Liver (tissue), 9 donors: ENCODE results near the gene MDGA2. TPM values are rescaled to one million over a fixed set of nuclear protein-coding genes. Genes with fewer than 3 reads are reported as not detected.

Experiments used
- DNase-seq: peaks from one replicate; pipeline ENCODE4 v3.0.0-alpha.2; 2017; ENCODE audit warnings: low spot score
- H3K27ac ChIP-seq, 2 donors: one replicate each; pipeline ENCODE4 v1.7.0; 2013; ENCODE audit warnings: inconsistent platforms in 2 of 2, low read length in 2 of 2, control low read depth in 1 of 2, low read depth in 1 of 2, mild to moderate bottlenecking in 1 of 2
- H3K27me3 ChIP-seq, 4 donors: one replicate each; pipeline versions ENCODE4 v1.6.1 to v1.7.0; 2013; ENCODE audit warnings: low read length in 3 of 4, inconsistent platforms in 1 of 4, mild to moderate bottlenecking in 1 of 4, moderate library complexity in 1 of 4; ENCODE audit not compliant: control insufficient read depth in 4 of 4, insufficient read depth in 4 of 4
- H3K36me3 ChIP-seq, 4 donors: one replicate each; pipeline versions ENCODE4 v1.6.1 to v1.7.0; 2013; ENCODE audit warnings: low read length in 3 of 4, mild to moderate bottlenecking in 3 of 4, low read depth in 1 of 4, moderate library complexity in 1 of 4; ENCODE audit not compliant: control insufficient read depth in 4 of 4, insufficient read depth in 3 of 4
- H3K4me1 ChIP-seq, 4 donors: one replicate each; pipeline versions ENCODE4 v1.6.1 to v1.7.0; 2013; ENCODE audit warnings: low read length in 3 of 4, mild to moderate bottlenecking in 3 of 4, moderate library complexity in 1 of 4; ENCODE audit not compliant: control insufficient read depth in 4 of 4, insufficient read depth in 4 of 4
- H3K4me3 ChIP-seq, 3 donors: one replicate each; pipeline versions ENCODE4 v1.6.1 to v1.7.0; 2013; ENCODE audit warnings: low read length in 3 of 3, control low read depth in 1 of 3, low read depth in 1 of 3, mild to moderate bottlenecking in 1 of 3
- H3K9ac ChIP-seq, 2 donors: one replicate each; pipeline ENCODE4 v1.7.0; 2013; ENCODE audit warnings: low read length in 2 of 2, mild to moderate bottlenecking in 2 of 2, moderate library complexity in 2 of 2, control low read depth in 1 of 2, low read depth in 1 of 2
- H3K9me3 ChIP-seq, 4 donors: one replicate each; pipeline versions ENCODE4 v1.6.1 to v1.7.0; 2013; ENCODE audit warnings: low read length in 3 of 4; ENCODE audit not compliant: control insufficient read depth in 4 of 4
- ATF3 ChIP-seq: IDR thresholded peaks from 2 replicates; pipeline ENCODE4 v1.6.1; 2016; ENCODE audit warnings: antibody characterized with exemption
- CTCF ChIP-seq: fragments of 150-350 bp; IDR thresholded peaks from 2 replicates; pipeline ENCODE4 v1.5.1; 2017; ENCODE audit warnings: improper control_type of control experiment, low read depth, low read length; ENCODE audit not compliant: missing input control
- EGR1 ChIP-seq, 2 donors: IDR thresholded peaks; 2 replicates each; pipeline ENCODE4 v1.6.1; 2016 to 2018; ENCODE audit warnings: antibody characterized with exemption in 2 of 2, low read depth in 2 of 2
- FOXA1 ChIP-seq: IDR thresholded peaks from 2 replicates; pipeline ENCODE4 v1.6.1; 2016; ENCODE audit warnings: antibody characterized with exemption
- FOXA2 ChIP-seq: IDR thresholded peaks from 2 replicates; pipeline ENCODE4 v1.6.1; 2016; ENCODE audit warnings: antibody characterized with exemption
- GABPA ChIP-seq, 2 donors: IDR thresholded peaks in 1 of 2; conservative IDR thresholded peaks in 1 of 2; 2 replicates each; pipeline ENCODE4 v1.6.1; 2016; ENCODE audit warnings: antibody characterized with exemption in 2 of 2, mild to moderate bottlenecking in 1 of 2, moderate library complexity in 1 of 2
- HNF4A ChIP-seq, 2 donors: conservative IDR thresholded peaks; 2 replicates each; pipeline ENCODE4 v1.6.1; 2016; ENCODE audit warnings: antibody characterized with exemption in 2 of 2, mild to moderate bottlenecking in 2 of 2
- HNF4G ChIP-seq: IDR thresholded peaks from 2 replicates; pipeline ENCODE4 v1.6.1; 2016; ENCODE audit warnings: antibody characterized with exemption
- JUND ChIP-seq, 2 donors: IDR thresholded peaks; 2 replicates each; pipeline ENCODE4 v1.6.1; 2016; ENCODE audit warnings: antibody characterized with exemption in 2 of 2
- MAX ChIP-seq: IDR thresholded peaks from 2 replicates; pipeline ENCODE4 v1.6.1; 2016; ENCODE audit warnings: antibody characterized with exemption
- NR2F2 ChIP-seq: IDR thresholded peaks from 2 replicates; pipeline ENCODE4 v1.6.1; 2016; ENCODE audit warnings: antibody characterized with exemption
- RAD21 ChIP-seq, 2 donors: IDR thresholded peaks; 2 replicates each; pipeline ENCODE4 v1.6.1; 2016; ENCODE audit warnings: antibody characterized with exemption in 2 of 2, mild to moderate bottlenecking in 2 of 2
- REST ChIP-seq: IDR thresholded peaks from 2 replicates; pipeline ENCODE4 v1.6.1; 2016; ENCODE audit warnings: antibody characterized with exemption, mild to moderate bottlenecking
- RXRA ChIP-seq, 2 donors: IDR thresholded peaks; 2 replicates each; pipeline ENCODE4 v1.6.1; 2017 to 2018; ENCODE audit warnings: antibody characterized with exemption in 2 of 2, mild to moderate bottlenecking in 1 of 2
- SP1 ChIP-seq: IDR thresholded peaks from 2 replicates; pipeline ENCODE4 v1.6.1; 2018; ENCODE audit warnings: antibody characterized with exemption, mild to moderate bottlenecking
- TAF1 ChIP-seq: conservative IDR thresholded peaks from 2 replicates; pipeline ENCODE4 v1.6.1; 2016; ENCODE audit warnings: antibody characterized with exemption, mild to moderate bottlenecking
- YY1 ChIP-seq: IDR thresholded peaks from 2 replicates; pipeline ENCODE4 v1.6.1; 2016; ENCODE audit warnings: antibody characterized with exemption, mild to moderate bottlenecking
- ZBTB33 ChIP-seq: IDR thresholded peaks from 2 replicates; pipeline ENCODE4 v1.6.1; 2016; ENCODE audit warnings: antibody characterized with exemption
- WGBS: extraction: QIAGEN DNeasy Blood & Tissue Kit; methylation state at CpG from one replicate; pipeline ENCODE4 v1.1.7; 2013; 5-methylcytosine and 5-hydroxymethylcytosine counted together
- polyA plus RNA-seq, 2 donors: library from polyadenylated mRNA; stranded (reverse) in 1 of 2; unstranded in 1 of 2; fragments of 200-250 nt in 1 of 2; fragments of >200 nt in 1 of 2; fragmentation: Nextera tagmentation in 1 of 2; extraction: Ambion mirVana in 1 of 2; gene quantifications; one replicate each; pipeline versions ENCODE4 v1.2.1 to v1.2.3, GENCODE V29; 2013 to 2015
- total RNA-seq, 2 donors: library from RNA; depleted of rRNA; stranded (reverse); fragments of >200 nt; gene quantifications; one replicate each; pipeline ENCODE4 v1.2.3, GENCODE V29; 2014
- donor health status: healthy.
- donor health status: healthy.
- donor health status: healthy.
- donor health status: healthy.
- donor health status: healthy.

MDGA2 gene
- total and polyA plus RNA-seq, 4 donors: 0.05 to 0.33 (median 0.19) TPM

- DNase-seq: no peak
- no peaks in the 10 kb centered on the region for H3K9me3 ChIP-seq
- no peaks in the 10 kb centered on the region for H3K27me3 ChIP-seq
- H3K36me3 ChIP-seq: no peaks in the 10 kb centered on the region
- WGBS: 91% methylated on average over 2 of the region's 2 CpGs
- no peaks in the 10 kb centered on the region for H3K4me1 ChIP-seq
- no peak overlapping the region for H3K4me3 ChIP-seq
- TF ChIP-seq EGR1 (IDR thresholded peaks at IDR 0.05; ENCODE audit: low read depth in 2 of 2): no peak
- no peak for TF ChIP-seq CTCF
- TF ChIP-seq MAX: no peak
- no peak for TF ChIP-seq TAF1
- TF ChIP-seq REST: no peak
- TF ChIP-seq ZBTB33: no peak
- no peak for TF ChIP-seq SP1
- TF ChIP-seq NR2F2: no peak
- TF ChIP-seq RAD21 (IDR thresholded peaks at IDR 0.05): no peak
- TF ChIP-seq FOXA1: no peak
- TF ChIP-seq YY1: no peak
- no peak for TF ChIP-seq RXRA (IDR thresholded peaks at IDR 0.05)
- no peak for TF ChIP-seq GABPA (IDR thresholded peaks at IDR 0.05 in 1 of 2, conservative IDR thresholded peaks at IDR 0.05 in 1 of 2)
- no peak for TF ChIP-seq HNF4A (conservative IDR thresholded peaks at IDR 0.05)
- no peak for TF ChIP-seq FOXA2
- TF ChIP-seq JUND (IDR thresholded peaks at IDR 0.05): no peak
- TF ChIP-seq HNF4G: no peak
- TF ChIP-seq ATF3: no peak
- H3K9ac ChIP-seq: no peak overlapping the region
- no peak overlapping the region for H3K27ac ChIP-seq
Observed at GRCh38 chr14:46951103-46951502, 724.3 kb downstream of the MDGA2 start.
